Endothelial cell of umbilical vein (primary cell): ENCODE measurements around the gene CPNE5. TPM values are rescaled to one million over a fixed set of nuclear protein-coding genes. Genes with fewer than 3 reads are reported as not detected.

Experiments used
- BruUV-seq: library from RNA; stranded (reverse); fragments of 400-500 nt; replicated peaks from 2 replicates; lab custom pipeline; 2021; lab: Mats Ljungman, UMichigan
- CTCF ChIA-PET: fragments of 300-600, 350-600 bp; sonication (Branson Sonifier 250); formaldehyde crosslinking; loops from one replicate; lab custom pipeline; 2021; ENCODE audit warnings: antibody characterized with exemption, inconsistent platforms; lab: Charles Lee
- POLR2A ChIA-PET: fragments of 300-600, 350-600 bp; sonication (Branson Sonifier 250); formaldehyde crosslinking; loops from one replicate; lab custom pipeline; 2021; ENCODE audit warnings: antibody characterized with exemption, inconsistent platforms; lab: Charles Lee
- DNase-seq: peaks from one replicate; pipeline ENCODE4 v3.0.0-alpha.2; 2011; ENCODE audit warnings: low read depth, low spot score
- FAIRE-seq: peaks from 2 replicates; lab custom pipeline; 2011; peaks lifted over from hg19 to GRCh38; lab: Jason Lieb, UNC
- H2AFZ ChIP-seq: 2 replicates; pipeline ENCODE4 v1.6.0; 2012; ENCODE audit warnings: low read depth, low read length, control low read depth, inconsistent platforms
- H3K27ac ChIP-seq: 2 replicates; pipeline ENCODE4 v1.5.1; 2011; ENCODE audit warnings: low read depth, mild to moderate bottlenecking, control low read depth, low read length, moderate library complexity; ENCODE audit not compliant: insufficient read depth
- H3K27me3 ChIP-seq, 2 experiments: 2 replicates each; pipeline versions ENCODE4 v1.6.0 to v1.6.1; 2011; ENCODE audit warnings: low read length in 2 of 2, mixed read lengths in 1 of 2; ENCODE audit not compliant: control insufficient read depth in 2 of 2, insufficient read depth in 2 of 2
- H3K36me3 ChIP-seq, 2 experiments: 2 replicates in 1 of 2; 3 replicates in 1 of 2; pipeline ENCODE4 v1.5.1; 2011; ENCODE audit warnings: low read length in 2 of 2, mild to moderate bottlenecking in 1 of 2, moderate library complexity in 1 of 2; ENCODE audit not compliant: control insufficient read depth in 2 of 2, insufficient read depth in 2 of 2; ENCODE audit errors: extremely low read depth in 1 of 2
- H3K4me1 ChIP-seq: 3 replicates; pipeline ENCODE4 v1.5.1; 2011; ENCODE audit warnings: mild to moderate bottlenecking, low read length; ENCODE audit not compliant: control insufficient read depth, insufficient read depth; ENCODE audit errors: extremely low read depth
- H3K4me2 ChIP-seq: 2 replicates; pipeline ENCODE4 v1.6.1; 2011; ENCODE audit warnings: low read length, control low read depth, mixed read lengths; ENCODE audit not compliant: insufficient read depth
- H3K4me3 ChIP-seq, 3 experiments: fragments of 200-600 bp in 1 of 3; sonication (generic), shearing (Covaris generic) in 1 of 3; replicated peaks in 1 of 3; 2 replicates each; pipeline ENCODE4 v1.5.1; 2011 to 2016; ENCODE audit warnings: control low read depth in 3 of 3, low read length in 3 of 3, mild to moderate bottlenecking in 2 of 3, inconsistent platforms in 1 of 3, low read depth in 1 of 3, moderate library complexity in 1 of 3; ENCODE audit not compliant: insufficient read depth in 1 of 3
- H3K79me2 ChIP-seq: 2 replicates; pipeline ENCODE4 v1.6.0; 2012; ENCODE audit warnings: low read length, inconsistent platforms; ENCODE audit not compliant: control insufficient read depth, insufficient read depth
- H3K9ac ChIP-seq: replicated peaks from 2 replicates; pipeline ENCODE3; 2011; ENCODE audit warnings: low read length, control low read depth; ENCODE audit not compliant: insufficient read depth; ENCODE audit errors: extremely low read depth
- H3K9me1 ChIP-seq: replicated peaks from 3 replicates; pipeline ENCODE4 v1.6.0; 2011; ENCODE audit warnings: mild to moderate bottlenecking, low read length; ENCODE audit not compliant: control insufficient read depth, insufficient read depth; ENCODE audit errors: extremely low read depth
- H3K9me3 ChIP-seq: replicated peaks from 2 replicates; pipeline ENCODE4 v1.5.1; 2012; ENCODE audit warnings: low read length, inconsistent platforms; ENCODE audit not compliant: control insufficient read depth, insufficient read depth
- H4K20me1 ChIP-seq: replicated peaks from 2 replicates; pipeline ENCODE3; 2011; ENCODE audit warnings: mild to moderate bottlenecking, low read length; ENCODE audit not compliant: control insufficient read depth, insufficient read depth; ENCODE audit errors: extremely low read depth
- EZH2 ChIP-seq: IDR thresholded peaks from 2 replicates; pipeline ENCODE4 v1.6.1; 2012; ENCODE audit warnings: borderline replicate concordance, low read depth, mild to moderate bottlenecking, moderate library complexity, low read length, inconsistent platforms; ENCODE audit not compliant: severe bottlenecking
- FOS ChIP-seq: IDR thresholded peaks from 2 replicates; pipeline ENCODE4 v1.6.1; 2011; ENCODE audit warnings: mild to moderate bottlenecking, low read length, moderate library complexity, borderline replicate concordance; ENCODE audit not compliant: insufficient read depth
- GATA2 ChIP-seq: IDR thresholded peaks from 2 replicates; pipeline ENCODE4 v1.7.0; 2011; ENCODE audit warnings: low read depth, mild to moderate bottlenecking, moderate library complexity, mixed read lengths, low read length; ENCODE audit not compliant: insufficient read length, insufficient read depth
- JUN ChIP-seq: IDR thresholded peaks from 2 replicates; pipeline ENCODE4 v1.6.1; 2011; ENCODE audit warnings: borderline replicate concordance, low read depth; ENCODE audit not compliant: insufficient read length, insufficient read depth
- MAX ChIP-seq: IDR thresholded peaks from 2 replicates; pipeline ENCODE4 v1.6.1; 2011; ENCODE audit not compliant: insufficient read depth, insufficient read length
- MYC ChIP-seq: IDR thresholded peaks from one replicate; pipeline ENCODE4 v1.6.1; 2011; ENCODE audit warnings: mild to moderate bottlenecking, low read depth, low read length
- POLR2A ChIP-seq: IDR thresholded peaks from 2 replicates; pipeline ENCODE4 v1.6.1; 2012; ENCODE audit warnings: low read depth, mild to moderate bottlenecking, control low read depth, low read length
- POLR2AphosphoS5 ChIP-seq: IDR thresholded peaks from 2 replicates; pipeline ENCODE4 v1.6.1; 2012; ENCODE audit warnings: low read depth, mild to moderate bottlenecking, control low read depth, low read length, moderate library complexity; ENCODE audit not compliant: insufficient read depth
- dilution Hi-C: fragments of 300-500 bp; cut with MboI; formaldehyde crosslinking; loops from one replicate; pipeline ENCODE4 v1.15.0; 2019; ENCODE audit warnings: low sequenced_read_pairs; ENCODE audit not compliant: extremely low pct_ligation_motif_present
- intact Hi-C: fragments of 100-400 bp; cut with micrococcal nuclease; formaldehyde crosslinking; loops from one replicate; pipeline ENCODE4 v1.10.0; 2022
- polyA plus RNA-seq, 4 experiments: library from polyadenylated mRNA; depleted of rRNA in 3 of 4; stranded (reverse) in 3 of 4; unstranded in 1 of 4; fragments of >200 nt; gene quantifications; 2 replicates each; pipeline versions ENCODE4 v1.2.1 to v1.2.3, GENCODE V29; 2011 to 2012; ENCODE audit warnings: missing spikeins in 1 of 4
- total RNA-seq: library from RNA; stranded (reverse); gene quantifications from 2 replicates; pipeline ENCODE4 v1.2.3, GENCODE V29; 2021
- TF ChIP-seq, protein P1 (sequence below), 2 donors: IDR thresholded peaks; 1 replicate in 1 of 2; 2 replicates in 1 of 2; pipeline ENCODE4 v1.5.1; 2011; ENCODE audit warnings: low read length in 2 of 2, mild to moderate bottlenecking in 2 of 2, moderate library complexity in 2 of 2, control low read depth in 1 of 2, inconsistent platforms in 1 of 2, low read depth in 1 of 2; ENCODE audit not compliant: insufficient read depth in 1 of 2; ENCODE audit errors: extremely low read depth in 1 of 2

Gene CPNE5
- total and polyA plus RNA-seq, 2 donors (not counting 3 experiments of a cell fraction or from before 2014, with no cell fraction given): 18.8 to 49.4 TPM

GRCh38 chr6:36776167-36776566, 63.1 kb downstream of the CPNE5 start:
- POLR2A ChIA-PET: interaction anchor here (0.7 kb wide), 1 partner anchor 85 kb away, joined by 3 read pairs; no protein-coding TSS in a partner anchor
- dilution Hi-C loops: no loop called here
- H3K27me3 ChIP-seq: no peaks in the 10 kb centered on the region
- FAIRE-seq (no peak), DNase-seq (no peak)
- no peak overlapping the region for H3K4me2 ChIP-seq
- no peaks in the 10 kb centered on the region for H3K9me1 ChIP-seq
- H3K9ac ChIP-seq: no peak overlapping the region
- TF ChIP-seq, protein P1, sequence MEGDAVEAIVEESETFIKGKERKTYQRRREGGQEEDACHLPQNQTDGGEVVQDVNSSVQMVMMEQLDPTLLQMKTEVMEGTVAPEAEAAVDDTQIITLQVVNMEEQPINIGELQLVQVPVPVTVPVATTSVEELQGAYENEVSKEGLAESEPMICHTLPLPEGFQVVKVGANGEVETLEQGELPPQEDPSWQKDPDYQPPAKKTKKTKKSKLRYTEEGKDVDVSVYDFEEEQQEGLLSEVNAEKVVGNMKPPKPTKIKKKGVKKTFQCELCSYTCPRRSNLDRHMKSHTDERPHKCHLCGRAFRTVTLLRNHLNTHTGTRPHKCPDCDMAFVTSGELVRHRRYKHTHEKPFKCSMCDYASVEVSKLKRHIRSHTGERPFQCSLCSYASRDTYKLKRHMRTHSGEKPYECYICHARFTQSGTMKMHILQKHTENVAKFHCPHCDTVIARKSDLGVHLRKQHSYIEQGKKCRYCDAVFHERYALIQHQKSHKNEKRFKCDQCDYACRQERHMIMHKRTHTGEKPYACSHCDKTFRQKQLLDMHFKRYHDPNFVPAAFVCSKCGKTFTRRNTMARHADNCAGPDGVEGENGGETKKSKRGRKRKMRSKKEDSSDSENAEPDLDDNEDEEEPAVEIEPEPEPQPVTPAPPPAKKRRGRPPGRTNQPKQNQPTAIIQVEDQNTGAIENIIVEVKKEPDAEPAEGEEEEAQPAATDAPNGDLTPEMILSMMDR (IDR thresholded peaks at IDR 0.05; ENCODE audit: extremely low read depth in 1 of 2, insufficient read depth in 1 of 2, low read depth in 1 of 2, low read length in 2 of 2): no peak
- TF ChIP-seq MYC (no peak), FOS (no peak), JUN (no peak), POLR2A (no peak), EZH2 (no peak), GATA2 (no peak), MAX (no peak), POLR2AphosphoS5 (no peak)
- no peak overlapping the region for H2AFZ ChIP-seq
- H3K4me3 ChIP-seq: no peak overlapping the region
- no peaks in the 10 kb centered on the region for H3K9me3 ChIP-seq
- CTCF ChIA-PET: interaction anchor here (0.9 to 26.6 kb wide), 4 partner anchors 9 to 161 kb away, joined by 3 to 552 read pairs (median 8); no protein-coding TSS in a partner anchor
- no peaks in the 10 kb centered on the region for H3K4me1 ChIP-seq
- H3K79me2 ChIP-seq: no peaks in the 10 kb centered on the region
- intact Hi-C loops: no loop called here
- H3K27ac ChIP-seq: no peak overlapping the region
- no peaks in the 10 kb centered on the region for H4K20me1 ChIP-seq
- peaks cover 0 to 8% of the 10 kb centered on the region in 2 experiments for H3K36me3 ChIP-seq
- BruUV-seq: no TSS peak
